A172 (cell line): ENCODE measurements around the gene KRTAP5-6. TPM values are rescaled to one million over a fixed set of nuclear protein-coding genes. Genes with fewer than 3 reads are reported as not detected.
A peak's percentile ranks its signal among the peaks of the same experiment; 100 is the strongest.

Source experiments
- DNase-seq: peaks from one replicate; pipeline ENCODE4 v3.0.0-alpha.2; 2015; ENCODE audit warnings: low spot score
- total RNA-seq: library from RNA; depleted of rRNA; stranded (reverse); fragments of >200 nt; shearing (Covaris generic); gene quantifications from 2 replicates; pipeline ENCODE4 v1.2.3, GENCODE V29; 2014

KRTAP5-6 gene
- total RNA-seq, 1 experiment from 2014 or later: not detected

DNA sequence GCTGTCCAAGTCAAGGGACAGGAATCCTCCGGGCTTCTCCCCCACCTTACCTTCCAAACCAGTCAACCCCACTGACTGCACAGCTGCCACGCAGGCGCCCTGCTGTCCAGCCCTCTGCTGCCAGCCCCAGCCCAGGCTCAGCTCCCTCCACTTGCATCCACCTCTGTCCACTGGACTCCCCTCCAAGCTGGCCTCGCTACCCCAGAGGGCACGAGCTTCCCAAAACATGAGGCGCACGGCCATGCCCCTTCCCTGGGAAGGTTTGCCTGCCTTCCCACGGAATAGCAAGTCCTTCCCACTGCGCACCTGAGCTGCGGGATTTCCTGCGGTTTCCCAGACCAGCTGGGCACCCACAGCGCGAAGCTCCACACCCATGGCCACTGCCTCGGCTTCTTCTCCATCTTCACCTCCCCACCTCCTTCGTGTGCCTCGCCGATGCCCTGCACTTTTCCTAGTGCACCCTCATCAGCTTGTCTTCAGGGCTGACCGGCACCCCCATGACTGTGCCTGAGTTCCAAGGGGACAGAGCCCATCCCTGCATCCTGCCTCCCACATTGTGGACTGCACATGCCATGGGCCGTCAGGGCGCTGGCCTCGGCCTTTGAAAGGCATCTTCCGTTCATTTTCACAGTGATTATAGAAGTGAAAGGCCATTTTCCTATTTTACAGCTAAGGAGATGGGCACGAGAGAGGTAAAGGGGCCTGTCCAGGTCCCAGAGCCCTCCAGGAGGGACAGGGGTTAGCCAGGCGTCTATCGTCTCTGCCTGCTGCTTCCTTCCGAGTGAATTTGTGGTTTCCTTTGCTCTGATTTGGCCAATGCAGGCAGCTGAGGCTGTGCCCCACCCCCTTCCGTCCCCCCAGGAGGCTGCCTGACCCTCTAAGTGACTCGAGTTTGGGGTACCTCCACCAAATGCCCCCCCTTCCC, 37.0 kb downstream of the KRTAP5-6 start:
- no peak for DNase-seq

DNA sequence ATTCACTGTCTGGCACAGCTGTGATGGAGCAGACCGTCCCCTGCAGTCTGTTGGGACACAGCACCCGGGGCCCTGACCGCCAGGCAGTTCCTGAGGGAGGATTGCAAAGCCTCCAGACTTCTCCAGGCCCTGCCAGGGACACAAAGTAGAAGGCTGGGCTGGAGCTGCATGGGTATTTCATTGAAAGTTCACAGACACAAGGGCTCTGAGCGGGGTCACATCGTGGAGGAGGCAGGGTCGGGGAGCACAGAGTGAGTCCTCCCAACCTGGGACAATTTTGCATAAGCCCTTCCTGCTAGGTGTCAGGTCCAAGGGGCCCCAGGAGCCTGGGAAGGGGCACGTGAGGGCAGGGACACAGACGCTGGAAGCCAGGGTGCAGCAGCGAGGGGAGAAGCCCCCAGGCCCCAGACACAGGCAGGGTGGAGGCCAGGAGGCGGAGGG, 37.7 kb downstream of the KRTAP5-6 start:
- DNase-seq: no peak

GRCh38 chr11:1735271-1735670, 38.3 kb downstream of the KRTAP5-6 start:
- DNase-seq: no peak

DNA sequence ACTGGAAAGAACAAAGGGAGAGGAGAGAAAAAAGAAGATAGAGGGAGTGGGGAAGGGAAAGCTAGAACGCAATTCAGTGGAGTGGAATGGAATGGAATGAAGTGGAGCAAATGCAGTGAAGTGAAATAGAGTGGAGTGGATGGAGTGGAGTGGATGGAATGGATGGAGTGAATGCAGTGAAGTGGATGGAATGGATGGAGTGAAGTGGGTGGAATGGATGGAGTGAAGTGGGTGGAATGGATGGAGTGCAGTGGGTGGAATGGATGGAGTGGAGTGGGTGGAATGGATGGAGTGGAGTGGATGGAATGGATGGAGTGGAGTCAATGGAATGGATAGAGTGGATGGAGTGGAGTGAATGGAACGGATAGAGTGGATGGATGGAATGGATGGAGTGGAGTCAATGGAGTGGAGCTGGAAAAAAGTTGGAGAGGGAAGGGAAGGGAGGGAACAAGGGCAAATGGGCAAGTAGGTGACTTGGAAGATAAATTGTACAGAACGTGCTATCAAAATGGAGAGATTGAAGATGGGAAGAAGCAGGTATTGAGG, 39.5 kb downstream of the KRTAP5-6 start:
- DNase-seq: peak; percentile 41

GRCh38 chr11:1737080-1737757, 40.2 kb downstream of the KRTAP5-6 start:
- no peak for DNase-seq

DNA sequence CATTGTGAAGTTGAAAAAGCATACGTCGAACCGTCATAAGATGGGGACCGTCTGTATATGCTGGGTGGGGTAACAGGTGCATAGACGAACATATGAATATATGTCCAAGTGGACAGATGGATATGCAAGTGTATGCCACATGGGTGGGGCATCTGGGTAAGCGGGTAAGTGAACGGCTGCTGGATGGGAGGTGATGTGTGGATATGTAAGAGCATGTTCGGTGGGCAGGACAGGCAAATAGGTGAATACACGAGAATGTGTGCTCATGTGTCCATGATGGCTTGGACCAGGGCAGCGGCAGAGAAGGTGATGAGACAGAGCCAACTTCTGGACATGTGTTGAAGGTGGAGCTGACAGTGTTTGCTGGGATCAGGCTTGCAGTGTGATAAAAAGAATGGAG, 41.4 kb downstream of the KRTAP5-6 start:
- DNase-seq: no peak

- no peak for DNase-seq
Observed at GRCh38 chr11:1739576-1739975, 42.6 kb downstream of the KRTAP5-6 start.

DNA sequence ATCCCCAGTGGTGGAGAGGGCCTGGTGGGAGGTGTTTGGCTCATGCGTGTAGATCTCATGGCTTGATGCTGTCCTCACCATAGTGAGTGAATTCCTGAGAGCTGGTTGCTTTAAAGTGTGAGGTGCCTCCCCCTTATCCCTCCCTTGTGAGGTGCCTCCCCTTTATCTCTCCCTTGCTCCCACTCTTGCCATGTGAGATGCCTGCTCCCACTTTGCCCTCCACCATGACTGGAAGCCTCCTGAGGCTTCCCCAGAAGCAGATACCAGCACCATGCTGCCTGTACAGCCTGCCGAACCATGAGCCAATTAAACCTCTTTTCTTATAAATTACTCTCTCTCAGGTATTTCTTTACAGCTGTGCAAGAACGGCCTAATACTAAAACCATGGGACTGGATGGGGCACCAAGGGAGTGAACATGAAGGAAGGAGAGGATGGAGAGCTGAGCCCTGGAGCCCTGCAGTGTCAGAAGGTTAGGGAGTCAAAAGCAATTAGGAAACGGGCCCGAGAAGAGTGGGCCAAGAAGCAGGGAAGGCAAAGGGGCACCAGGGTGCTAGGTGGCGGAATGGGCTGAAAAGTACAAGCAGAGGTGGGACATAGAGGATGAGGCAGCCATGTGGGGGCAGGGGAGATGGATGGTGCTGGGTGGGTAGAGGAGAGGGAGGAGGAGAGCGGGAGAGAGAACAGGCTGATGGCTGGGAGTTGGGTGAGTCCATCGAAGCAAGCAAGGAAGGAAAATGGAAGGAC, 44.0 kb downstream of the KRTAP5-6 start:
- DNase-seq: no peak

DNA sequence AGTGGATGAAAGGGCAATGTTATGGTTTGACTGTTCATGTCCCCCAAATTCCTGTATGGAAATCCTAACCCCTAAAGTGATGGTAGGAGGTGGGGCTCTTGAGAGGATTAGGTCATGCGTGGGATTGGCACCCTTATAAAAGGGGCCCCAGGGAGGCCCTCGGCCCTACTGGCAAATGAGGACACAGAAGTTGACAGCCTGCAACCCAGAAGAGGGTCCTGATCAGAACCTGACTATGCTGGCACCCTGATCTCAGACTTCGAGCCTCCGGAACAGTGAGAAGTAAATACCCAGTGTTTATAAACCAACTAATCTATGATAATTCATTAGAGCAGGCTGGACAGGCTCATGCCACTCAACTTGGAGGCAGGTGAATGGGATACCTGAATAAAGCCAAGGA, 44.7 kb downstream of the KRTAP5-6 start:
- DNase-seq: no peak

- DNase-seq: no peak
Observed at GRCh38 chr11:1742371-1742770, 45.4 kb downstream of the KRTAP5-6 start.

DNA sequence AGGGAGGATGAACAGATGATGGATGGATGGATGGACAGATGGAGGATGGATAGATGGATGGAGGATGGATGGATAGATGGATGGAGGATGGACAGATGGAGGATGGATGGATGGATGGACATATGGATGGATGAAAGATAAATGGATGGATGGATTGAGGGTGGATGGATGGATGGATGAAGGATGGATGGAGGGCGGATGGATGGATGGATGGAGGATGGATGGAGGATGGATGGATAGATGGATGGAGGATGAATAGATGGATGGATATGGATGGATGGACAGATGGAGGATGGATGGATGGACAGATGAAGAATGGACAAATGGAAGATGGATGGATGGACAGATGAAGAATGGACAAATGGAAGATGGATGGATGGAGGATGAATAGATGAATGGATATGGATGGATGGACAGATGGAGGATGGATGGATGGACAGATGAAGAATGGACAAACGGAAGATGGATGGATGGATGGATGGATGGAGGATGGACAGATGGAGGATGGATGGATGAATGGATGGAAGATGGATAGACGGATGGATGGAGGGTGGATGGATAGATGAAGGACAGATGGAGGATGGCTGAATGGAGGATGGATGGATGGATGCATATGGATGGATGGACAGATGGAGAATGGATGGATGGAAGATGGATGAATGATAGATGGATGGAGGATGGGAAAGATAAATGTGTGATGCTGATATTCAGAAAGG, 46.0 kb downstream of the KRTAP5-6 start:
- no peak for DNase-seq

DNA sequence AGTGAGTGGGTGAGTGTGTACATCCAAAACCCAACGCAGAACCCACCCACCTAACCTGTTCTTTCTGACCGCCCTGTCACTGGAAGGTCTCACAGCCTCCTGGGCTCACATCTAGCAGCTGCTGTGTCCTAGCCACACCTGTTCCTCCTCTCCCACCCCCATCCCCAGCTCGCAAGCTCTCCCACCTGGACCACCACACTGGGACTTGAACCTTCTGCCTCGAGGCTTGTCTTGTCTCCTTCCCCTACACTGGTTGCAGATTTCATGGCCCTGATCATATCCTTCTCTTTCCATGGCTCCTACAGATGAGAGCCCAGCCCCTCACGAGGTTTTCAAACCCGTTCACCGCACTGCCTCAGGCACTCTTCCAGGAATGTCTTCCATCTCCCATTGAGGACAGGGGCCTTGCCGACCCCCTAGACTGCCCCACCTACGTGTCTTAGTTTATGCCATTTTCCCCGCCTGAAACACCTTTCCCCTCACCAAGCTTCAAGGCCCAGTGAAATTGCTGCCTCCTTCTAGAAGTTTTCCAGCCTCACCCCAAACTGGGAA, 46.7 kb downstream of the KRTAP5-6 start:
- no peak for DNase-seq

- DNase-seq: no peak
Observed at GRCh38 chr11:1744137-1744886, 47.3 kb downstream of the KRTAP5-6 start.

- DNase-seq: no peak
Observed at GRCh38 chr11:1744891-1745700, 48.1 kb downstream of the KRTAP5-6 start.

- no peak for DNase-seq
Observed at GRCh38 chr11:1745701-1746320, 48.8 kb downstream of the KRTAP5-6 start.

DNA sequence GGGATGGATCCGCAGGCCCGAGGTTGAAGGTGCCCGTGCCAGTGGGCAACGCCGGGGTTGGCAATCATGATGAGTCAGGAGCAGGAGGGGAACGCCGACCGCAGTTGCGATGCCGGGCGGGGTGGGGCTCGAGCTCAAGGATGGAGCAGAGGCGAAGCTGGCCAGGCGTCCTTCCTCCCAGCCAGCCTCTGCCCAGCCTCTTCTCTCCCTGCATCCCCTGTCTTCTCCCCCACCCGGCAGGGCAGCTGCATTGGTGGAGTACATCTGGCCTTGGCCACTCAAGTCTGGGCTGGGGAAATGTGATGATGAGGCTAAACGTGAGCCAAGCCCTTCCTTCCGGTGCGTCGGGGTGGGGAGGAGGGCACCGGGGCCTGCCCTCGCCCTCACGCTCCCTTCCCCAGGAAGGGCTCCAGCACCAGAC, 49.5 kb downstream of the KRTAP5-6 start:
- DNase-seq: no peak

GRCh38 chr11:1746956-1747752, 50.2 kb downstream of the KRTAP5-6 start:
- no peak for DNase-seq
